Activated CD4-positive, alpha-beta memory T cell treated with anti-CD3 and anti-CD28 coated beads for 36 hours (primary cell): ENCODE results near the gene PCIF1. TPM values are rescaled to one million over a fixed set of nuclear protein-coding genes. Genes with fewer than 3 reads are reported as not detected.
"Not testable (repeated sequence)": the region's sequence is repeated elsewhere in the genome, so short reads cannot be mapped to it uniquely, and the experiment has no call there.

Experiments
- CTCF ChIA-PET: fragments of 350-600 bp; sonication (Branson Sonifier 250); formaldehyde crosslinking; loops from one replicate; lab custom pipeline; 2021; ENCODE audit warnings: antibody characterized with exemption, inconsistent platforms; lab: Charles Lee
- POLR2A ChIA-PET: fragments of 350-600 bp; sonication (Branson Sonifier 250); formaldehyde crosslinking; loops from one replicate; lab custom pipeline; 2021; ENCODE audit warnings: antibody characterized with exemption; lab: Charles Lee
- DNase-seq: peaks from one replicate; pipeline ENCODE4 v3.0.0-alpha.2; 2020
- H3K27ac Mint-ChIP-seq: one replicate; pipeline ENCODE4 v1.8.0; 2021; ENCODE audit warnings: mixed read lengths
- H3K27me3 Mint-ChIP-seq: one replicate; pipeline ENCODE4 v1.8.0; 2021; ENCODE audit warnings: mixed read lengths
- H3K36me3 Mint-ChIP-seq: one replicate; pipeline ENCODE4 v1.8.0; 2021; ENCODE audit warnings: mixed read lengths
- H3K4me1 Mint-ChIP-seq: one replicate; pipeline ENCODE4 v1.8.0; 2021; ENCODE audit warnings: low read depth, mixed read lengths
- H3K4me3 Mint-ChIP-seq: one replicate; pipeline ENCODE4 v1.8.0; 2021; ENCODE audit warnings: mild to moderate bottlenecking, mixed read lengths
- H3K9me3 Mint-ChIP-seq: one replicate; pipeline ENCODE4 v1.8.0; 2021; ENCODE audit warnings: mixed read lengths
- intact Hi-C: fragments of 100-400 bp; cut with micrococcal nuclease; formaldehyde crosslinking; loops from one replicate; pipeline ENCODE4 v1.15.1; 2023
- total RNA-seq, 2 experiments: library from RNA; stranded (reverse); gene quantifications; one replicate each; pipeline ENCODE4 v1.2.3, GENCODE V29; 2021

The PCIF1 gene
- total RNA-seq, 2 experiments from 2014 or later, result 29.9 to 33.0 TPM

GRCh38 chr20:45893831-45894230 lies 40.7 kb upstream of the PCIF1 start:
- POLR2A ChIA-PET, result interaction anchor here (1.4 kb wide), 1 partner anchor 40 kb away, joined by 4 read pairs; no protein-coding TSS in a partner anchor
- H3K27me3 Mint-ChIP-seq, result no peaks in the 10 kb centered on the region
- H3K27ac Mint-ChIP-seq, result no peak overlapping the region
- peaks cover 17% of the 10 kb centered on the region for H3K36me3 Mint-ChIP-seq
- CTCF ChIA-PET, result interaction anchor here (0.8 to 1.6 kb wide), 4 partner anchors 69 to 95 kb away, joined by 3 to 5 read pairs (median 3); no protein-coding TSS in a partner anchor
- DNase-seq, result no peak
- peaks cover 31% of the 10 kb centered on the region for H3K4me1 Mint-ChIP-seq
- H3K9me3 Mint-ChIP-seq, result no peaks in the 10 kb centered on the region
- intact Hi-C loops, result loop anchor here (2.0 kb wide), 1 partner anchor 17 kb away; no protein-coding TSS in a partner anchor
- H3K4me3 Mint-ChIP-seq, result no peak overlapping the region

- POLR2A ChIA-PET, result interaction anchor here (1.4 kb wide), 1 partner anchor 39 kb away, joined by 4 read pairs; no protein-coding TSS in a partner anchor
- H3K4me3 Mint-ChIP-seq, result no peak overlapping the region
- intact Hi-C loops, result no loop called here
These were observed 39.7 kb upstream of the PCIF1 start for GRCh38 chr20:45894797-45895196.

DNA sequence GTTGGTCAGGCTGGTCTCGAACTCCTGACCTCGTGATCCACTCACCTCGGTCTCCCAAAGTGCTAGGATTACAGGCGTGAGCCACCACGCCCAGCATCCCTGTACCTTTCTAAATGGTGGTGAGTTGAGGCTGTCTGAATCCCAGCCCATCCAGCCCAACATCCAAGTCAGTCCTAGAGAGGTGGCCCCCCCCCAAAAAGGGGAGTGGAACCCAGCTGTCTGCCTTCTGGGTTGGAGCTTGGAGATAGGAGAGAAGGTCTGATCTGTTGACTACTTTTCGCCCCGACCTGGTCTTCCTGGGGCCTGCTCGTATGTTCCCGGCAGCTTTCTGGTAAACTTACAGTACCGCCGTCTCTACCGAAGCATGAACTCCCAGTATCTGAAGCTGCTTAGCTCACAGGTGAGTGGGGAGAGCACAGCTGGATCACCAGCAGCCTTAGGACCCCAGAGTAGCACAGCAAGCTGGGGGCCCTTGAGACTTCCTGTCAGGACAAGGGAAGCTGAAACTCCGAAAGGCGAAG lies 37.8 kb upstream of the PCIF1 start:
- H3K36me3 Mint-ChIP-seq, result peaks cover 20% of the 10 kb centered on the region
- intact Hi-C loops, result no loop called here
- no peak for DNase-seq
- no peaks in the 10 kb centered on the region for H3K9me3 Mint-ChIP-seq
- no peak overlapping the region for H3K4me3 Mint-ChIP-seq
- peaks cover 21% of the 10 kb centered on the region for H3K4me1 Mint-ChIP-seq
- ChIA-PET POLR2A (interaction anchor here (0.6 to 1.5 kb wide), 2 partner anchors 12 to 38 kb away, joined by 3 read pairs; no protein-coding TSS in a partner anchor), CTCF (no interaction called here)
- no peaks in the 10 kb centered on the region for H3K27me3 Mint-ChIP-seq
- H3K27ac Mint-ChIP-seq, result no peak overlapping the region

More at GRCh38 chr20:45894797-45895196, 39.7 kb upstream of the PCIF1 start:
- H3K4me1 Mint-ChIP-seq, result peaks cover 30% of the 10 kb centered on the region
- H3K36me3 Mint-ChIP-seq, result peaks cover 20% of the 10 kb centered on the region
- DNase-seq, result no peak
- H3K9me3 Mint-ChIP-seq, result no peaks in the 10 kb centered on the region
- H3K27ac Mint-ChIP-seq, result no peak overlapping the region
- CTCF ChIA-PET, result interaction anchor here (0.6 to 1.1 kb wide), 2 partner anchors 74 to 75 kb away, joined by 3 read pairs; no protein-coding TSS in a partner anchor
- no peaks in the 10 kb centered on the region for H3K27me3 Mint-ChIP-seq

- Mint-ChIP-seq H3K4me3 (no peak overlapping the region), H3K27ac (no peak overlapping the region), H3K4me1 (peaks cover 18% of the 10 kb centered on the region), H3K27me3 (no peaks in the 10 kb centered on the region), H3K36me3 (peaks cover 20% of the 10 kb centered on the region), H3K9me3 (no peaks in the 10 kb centered on the region)
- intact Hi-C loops, result no loop called here
- POLR2A ChIA-PET, result interaction anchor here (0.5 to 1.5 kb wide), 3 partner anchors 9 to 13 kb away, joined by 3 read pairs; no protein-coding TSS in a partner anchor
- CTCF ChIA-PET, result no interaction called here
- no peak for DNase-seq
These were observed 37.2 kb upstream of the PCIF1 start for GRCh38 chr20:45897289-45897688.

DNA sequence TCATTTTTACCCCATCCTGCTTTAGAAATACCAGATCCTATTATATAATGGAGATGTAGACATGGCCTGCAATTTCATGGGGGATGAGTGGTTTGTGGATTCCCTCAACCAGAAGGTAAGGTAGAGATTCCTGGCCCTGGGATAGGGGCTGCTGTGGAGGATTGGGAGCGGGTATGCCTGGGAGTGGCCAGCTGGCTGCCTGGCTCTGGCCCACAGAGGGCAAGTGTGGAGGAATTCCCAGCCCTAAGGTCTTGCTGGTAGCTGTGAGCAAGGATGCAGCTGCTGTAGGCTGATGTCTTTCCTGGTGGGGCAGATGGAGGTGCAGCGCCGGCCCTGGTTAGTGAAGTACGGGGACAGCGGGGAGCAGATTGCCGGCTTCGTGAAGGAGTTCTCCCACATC lies 36.8 kb upstream of the PCIF1 start:
- DNase-seq, result no peak
- peaks cover 20% of the 10 kb centered on the region for H3K36me3 Mint-ChIP-seq
- H3K4me3 Mint-ChIP-seq, result no peak overlapping the region
- H3K27ac Mint-ChIP-seq, result no peak overlapping the region
- ChIA-PET CTCF (no interaction called here), POLR2A (interaction anchor here (0.5 to 1.5 kb wide), 3 partner anchors 9 to 13 kb away, joined by 3 read pairs; no protein-coding TSS in a partner anchor)
- H3K9me3 Mint-ChIP-seq, result no peaks in the 10 kb centered on the region
- H3K4me1 Mint-ChIP-seq, result peaks cover 14% of the 10 kb centered on the region
- intact Hi-C loops, result no loop called here
- H3K27me3 Mint-ChIP-seq, result no peaks in the 10 kb centered on the region

DNA sequence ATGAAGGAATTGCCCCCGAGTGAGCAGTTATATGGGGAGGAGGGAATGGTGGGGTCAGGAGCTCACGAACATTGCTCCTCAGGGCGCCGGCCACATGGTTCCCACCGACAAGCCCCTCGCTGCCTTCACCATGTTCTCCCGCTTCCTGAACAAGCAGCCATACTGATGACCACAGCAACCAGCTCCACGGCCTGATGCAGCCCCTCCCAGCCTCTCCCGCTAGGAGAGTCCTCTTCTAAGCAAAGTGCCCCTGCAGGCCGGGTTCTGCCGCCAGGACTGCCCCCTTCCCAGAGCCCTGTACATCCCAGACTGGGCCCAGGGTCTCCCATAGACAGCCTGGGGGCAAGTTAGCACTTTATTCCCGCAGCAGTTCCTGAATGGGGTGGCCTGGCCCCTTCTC lies 36.2 kb upstream of the PCIF1 start:
- no peak for DNase-seq
- CTCF ChIA-PET, result no interaction called here
- Mint-ChIP-seq H3K4me3 (no peak overlapping the region), H3K36me3 (peaks cover 20% of the 10 kb centered on the region), H3K27me3 (no peaks in the 10 kb centered on the region), H3K4me1 (peaks cover 8% of the 10 kb centered on the region), H3K9me3 (no peaks in the 10 kb centered on the region), H3K27ac (no peak overlapping the region)
- POLR2A ChIA-PET, result no interaction called here
- intact Hi-C loops, result no loop called here

DNA sequence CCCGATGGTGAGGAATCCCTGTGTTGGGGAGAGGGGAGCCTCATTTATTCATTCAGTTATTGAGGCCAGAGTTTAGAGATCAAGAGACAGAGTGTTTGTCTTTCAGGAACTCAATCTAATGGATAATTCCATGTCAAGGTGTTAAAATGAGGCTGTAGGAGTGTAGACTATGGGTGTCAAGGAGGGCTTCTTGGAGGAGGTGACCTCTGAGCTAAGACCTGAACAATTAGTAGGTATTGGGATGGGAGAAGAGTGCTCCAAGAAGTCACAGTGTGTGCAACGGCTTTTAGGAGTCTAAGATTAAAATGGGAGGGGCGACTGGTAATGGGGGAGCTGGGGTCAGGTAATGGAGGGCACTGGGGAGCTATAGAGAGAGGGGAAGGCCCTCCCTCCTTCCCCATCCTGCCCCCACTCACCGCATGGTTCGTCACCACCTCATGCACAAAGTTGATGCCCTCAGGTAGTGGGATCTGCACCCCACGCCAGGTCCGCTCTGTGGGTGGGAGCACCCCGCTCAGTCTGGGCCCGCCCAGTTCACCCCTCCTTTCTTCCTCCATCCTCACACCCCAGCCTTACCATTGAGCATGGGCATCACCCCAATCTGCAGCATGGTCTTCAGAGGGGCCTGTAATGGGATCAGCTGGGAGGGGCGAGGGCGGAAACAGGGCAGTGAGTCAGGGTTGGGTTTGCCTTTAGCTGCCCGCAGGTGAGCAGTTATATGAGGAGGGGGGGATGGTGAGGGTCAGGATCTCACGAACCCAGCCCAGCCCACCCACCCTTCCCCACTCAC lies 35.2 kb upstream of the PCIF1 start:
- DNase-seq, result no peak
- Mint-ChIP-seq H3K4me3 (no peak overlapping the region), H3K9me3 (no peaks in the 10 kb centered on the region), H3K27ac (no peak overlapping the region), H3K27me3 (no peaks in the 10 kb centered on the region), H3K4me1 (no peaks in the 10 kb centered on the region), H3K36me3 (peaks cover 15% of the 10 kb centered on the region)
- intact Hi-C loops, result no loop called here
- POLR2A ChIA-PET, result interaction anchor here (0.6 kb wide), 1 partner anchor 18 kb away, joined by 6 read pairs; no protein-coding TSS in a partner anchor
- CTCF ChIA-PET, result no interaction called here

GRCh38 chr20:45901332-45901731 lies 33.2 kb upstream of the PCIF1 start:
- not testable (repeated sequence) for H3K4me3 Mint-ChIP-seq

GRCh38 chr20:45902199-45902701 lies 32.2 kb upstream of the PCIF1 start:
- Mint-ChIP-seq H3K27me3 (no peaks in the 10 kb centered on the region), H3K4me1 (no peaks in the 10 kb centered on the region), H3K4me3 (no peak overlapping the region), H3K9me3 (no peaks in the 10 kb centered on the region), H3K27ac (no peak overlapping the region), H3K36me3 (peaks cover 12% of the 10 kb centered on the region)
- POLR2A ChIA-PET, result no interaction called here
- DNase-seq, result no peak
- CTCF ChIA-PET, result no interaction called here
- intact Hi-C loops, result no loop called here

More at GRCh38 chr20:45901332-45901731, 33.2 kb upstream of the PCIF1 start:
- POLR2A ChIA-PET, H3K27ac Mint-ChIP-seq, DNase-seq, CTCF ChIA-PET, H3K4me1 Mint-ChIP-seq, H3K27me3 Mint-ChIP-seq, intact Hi-C loops, H3K9me3 Mint-ChIP-seq: not testable (repeated sequence)
- peaks cover 14% of the 10 kb centered on the region for H3K36me3 Mint-ChIP-seq

DNA sequence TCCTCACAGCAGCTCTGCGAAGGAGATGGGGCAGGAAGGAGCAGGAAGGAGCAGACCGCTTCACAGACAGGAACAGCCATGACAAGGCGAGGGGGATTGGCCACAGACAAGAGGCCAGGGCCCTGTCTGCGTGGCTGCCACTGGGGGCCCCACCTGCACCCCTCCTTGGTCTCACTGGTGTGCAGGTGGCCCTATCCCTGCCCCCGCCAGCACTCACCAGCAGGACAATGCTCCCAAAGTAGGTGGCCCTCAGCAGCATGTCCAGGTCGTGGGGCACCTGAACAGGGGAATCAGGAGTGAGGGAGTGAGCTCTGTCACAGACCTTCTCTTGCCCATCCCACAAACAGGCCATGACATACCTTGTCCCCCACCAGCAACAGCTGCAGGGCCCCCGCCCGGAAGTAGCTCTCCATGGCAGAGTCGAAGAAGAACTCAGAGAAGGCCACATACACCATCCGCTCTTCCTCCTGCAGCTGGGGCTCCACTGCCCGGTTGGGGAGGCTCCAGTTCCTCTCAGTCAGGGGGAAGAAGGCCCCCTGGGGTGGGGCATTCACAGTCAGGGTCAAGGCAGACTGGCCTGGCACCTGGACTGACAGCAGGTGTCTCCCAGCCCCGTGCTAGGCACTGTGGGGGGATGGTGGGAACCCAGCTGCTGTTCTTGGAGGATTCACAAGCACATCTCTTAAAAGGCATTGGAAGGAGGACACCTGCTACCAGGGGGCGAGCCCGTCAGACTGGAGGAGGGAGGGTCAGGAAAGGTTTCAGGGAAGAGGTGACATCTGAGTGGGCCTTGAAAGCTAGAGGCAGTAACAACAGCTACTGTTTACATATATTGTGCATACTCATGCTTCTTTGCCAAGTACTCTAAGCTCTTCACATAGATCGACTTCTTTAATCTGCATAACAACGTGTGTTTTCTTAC lies 29.6 kb upstream of the PCIF1 start:
- Mint-ChIP-seq H3K27me3 (no peaks in the 10 kb centered on the region), H3K27ac (no peak overlapping the region), H3K4me1 (peaks cover under 1% of the 10 kb centered on the region), H3K36me3 (no peaks in the 10 kb centered on the region), H3K4me3 (no peak overlapping the region), H3K9me3 (no peaks in the 10 kb centered on the region)
- no peak for DNase-seq
- POLR2A ChIA-PET, result no interaction called here
- CTCF ChIA-PET, result interaction anchor here (1.1 to 1.3 kb wide), 2 partner anchors 109 to 113 kb away, joined by 3 to 4 read pairs; partner anchors contain the start of genes DNTTIP1 and WFDC3
- intact Hi-C loops, result no loop called here

DNA sequence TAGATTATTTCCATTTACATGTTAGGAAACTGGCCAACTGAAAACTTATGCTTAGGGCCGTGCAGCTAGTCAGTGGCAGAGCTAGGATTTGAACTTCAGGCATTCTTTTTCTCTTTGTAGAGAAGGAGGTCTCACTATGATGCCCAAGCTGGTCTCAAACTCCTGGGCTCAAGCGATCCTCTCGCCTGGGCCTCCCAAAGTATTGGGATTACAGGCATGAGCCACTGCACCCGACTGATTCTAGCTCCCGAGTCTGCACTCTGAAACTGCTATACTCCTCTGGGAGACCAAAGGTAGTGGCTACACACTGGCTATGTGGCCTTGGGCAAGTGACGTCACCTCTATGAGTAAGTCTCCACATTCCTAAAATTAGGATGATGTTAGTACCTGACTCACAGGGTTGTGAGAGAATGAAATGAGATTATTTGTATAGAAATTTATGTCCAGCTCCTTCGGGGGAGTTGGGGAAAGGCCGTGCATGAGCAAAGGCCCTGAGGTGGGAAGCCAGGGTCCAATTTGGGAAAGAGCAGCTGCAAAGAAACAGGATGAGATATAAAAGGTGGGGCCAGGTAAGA lies 28.9 kb upstream of the PCIF1 start:
- no peak for DNase-seq

More for the DNA sequence above, 28.9 kb upstream of the PCIF1 start:
- CTCF ChIA-PET, result interaction anchor here (1.1 to 1.3 kb wide), 2 partner anchors 108 to 113 kb away, joined by 3 to 4 read pairs; partner anchors contain the start of genes DNTTIP1 and WFDC3
- no peaks in the 10 kb centered on the region for H3K27me3 Mint-ChIP-seq
- peaks cover 5% of the 10 kb centered on the region for H3K4me1 Mint-ChIP-seq
- H3K9me3 Mint-ChIP-seq, result no peaks in the 10 kb centered on the region
- no peaks in the 10 kb centered on the region for H3K36me3 Mint-ChIP-seq
- intact Hi-C loops, result no loop called here
- no peak overlapping the region for H3K27ac Mint-ChIP-seq
- no peak overlapping the region for H3K4me3 Mint-ChIP-seq
- POLR2A ChIA-PET, result interaction anchor here (1.2 kb wide), 1 partner anchor 29 kb away, joined by 3 read pairs; the partner anchor contains the start of gene PCIF1
